Thyroid gland (tissue), 4 donors: Measurements from ENCODE around the gene KREMEN1. TPM values are rescaled to one million over a fixed set of nuclear protein-coding genes. Genes with fewer than 3 reads are reported as not detected.

Experiments used
- DNase-seq, 2 donors: peaks; one replicate each; pipeline ENCODE4 v3.0.0-alpha.2; 2019
- H3K27ac ChIP-seq, 3 donors: fragments of 200-600 bp; sonication (generic); 1 replicate in 2 of 3; 2 replicates in 1 of 3; pipeline ENCODE4 v1.5.1; 2016 to 2019; ENCODE audit warnings: mild to moderate bottlenecking in 1 of 3, moderate library complexity in 1 of 3
- H3K27me3 ChIP-seq: fragments of 200-600 bp; sonication (generic); one replicate; pipeline ENCODE4 v1.5.1; 2019
- H3K36me3 ChIP-seq, 2 donors: fragments of 200-600 bp; sonication (generic); one replicate each; pipeline ENCODE4 v1.5.1; 2016 to 2019
- H3K4me1 ChIP-seq, 2 donors: fragments of 200-600 bp; sonication (generic); one replicate each; pipeline ENCODE4 v1.5.1; 2017 to 2019
- H3K4me3 ChIP-seq, 3 donors: fragments of 200-600 bp; sonication (generic); replicated peaks in 1 of 3; 1 replicate in 2 of 3; 2 replicates in 1 of 3; pipeline ENCODE4 v1.5.1; 2016; ENCODE audit warnings: mild to moderate bottlenecking in 1 of 3
- H3K9me3 ChIP-seq: fragments of 200-600 bp; sonication (generic); one replicate; pipeline ENCODE4 v1.5.1; 2017
- POLR2A ChIP-seq, 2 donors: fragments of 450-650 bp; IDR thresholded peaks; one replicate each; pipeline ENCODE4 v1.6.1; 2017; ENCODE audit warnings: antibody characterized with exemption in 2 of 2, mild to moderate bottlenecking in 2 of 2, moderate library complexity in 1 of 2
- WGBS, 2 donors: methylation state at CpG; one replicate each; pipeline ENCODE4 v1.1.5; 2017; 5-methylcytosine and 5-hydroxymethylcytosine counted together
- intact Hi-C: fragments of 100-400 bp; cut with DNase I; formaldehyde crosslinking; loops from one replicate; pipeline ENCODE4 v1.15.1; 2023
- total RNA-seq, 4 donors: library from RNA; depleted of rRNA; stranded (reverse); fragments of >200 nt; gene quantifications; one replicate each; pipeline ENCODE4 v1.2.3, GENCODE V29; 2016
- TF ChIP-seq, protein P1 (sequence below), 6 experiments: fragments of 200-600 bp in 3 of 6; fragments of 450-650 bp in 3 of 6; sonication (generic) in 3 of 6; IDR thresholded peaks; one replicate each; pipeline ENCODE4 v1.5.1; 2016 to 2019; ENCODE audit warnings: antibody characterized with exemption in 6 of 6, mild to moderate bottlenecking in 2 of 6, inconsistent platforms in 1 of 6, moderate library complexity in 1 of 6

The KREMEN1 gene
- total RNA-seq, 4 donors from 2014 or later: 18.1 to 27.1 (median 25.6) TPM

- H3K27ac ChIP-seq: no peak overlapping the region
- 98 to 100% methylated on average over 3 of the region's 3 CpGs for WGBS, 2 donors
- intact Hi-C loops: no loop called here
- TF ChIP-seq, protein P1, sequence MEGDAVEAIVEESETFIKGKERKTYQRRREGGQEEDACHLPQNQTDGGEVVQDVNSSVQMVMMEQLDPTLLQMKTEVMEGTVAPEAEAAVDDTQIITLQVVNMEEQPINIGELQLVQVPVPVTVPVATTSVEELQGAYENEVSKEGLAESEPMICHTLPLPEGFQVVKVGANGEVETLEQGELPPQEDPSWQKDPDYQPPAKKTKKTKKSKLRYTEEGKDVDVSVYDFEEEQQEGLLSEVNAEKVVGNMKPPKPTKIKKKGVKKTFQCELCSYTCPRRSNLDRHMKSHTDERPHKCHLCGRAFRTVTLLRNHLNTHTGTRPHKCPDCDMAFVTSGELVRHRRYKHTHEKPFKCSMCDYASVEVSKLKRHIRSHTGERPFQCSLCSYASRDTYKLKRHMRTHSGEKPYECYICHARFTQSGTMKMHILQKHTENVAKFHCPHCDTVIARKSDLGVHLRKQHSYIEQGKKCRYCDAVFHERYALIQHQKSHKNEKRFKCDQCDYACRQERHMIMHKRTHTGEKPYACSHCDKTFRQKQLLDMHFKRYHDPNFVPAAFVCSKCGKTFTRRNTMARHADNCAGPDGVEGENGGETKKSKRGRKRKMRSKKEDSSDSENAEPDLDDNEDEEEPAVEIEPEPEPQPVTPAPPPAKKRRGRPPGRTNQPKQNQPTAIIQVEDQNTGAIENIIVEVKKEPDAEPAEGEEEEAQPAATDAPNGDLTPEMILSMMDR (IDR thresholded peaks at IDR 0.05): no peak
- no peaks in the 10 kb centered on the region for H3K27me3 ChIP-seq
- no peak for DNase-seq
- H3K4me3 ChIP-seq: no peak overlapping the region
- H3K4me1 ChIP-seq: peaks cover 22 to 23% of the 10 kb centered on the region in 2 donors
- no peaks in the 10 kb centered on the region for H3K9me3 ChIP-seq
- no peaks in the 10 kb centered on the region for H3K36me3 ChIP-seq
These were observed 16.0 kb downstream of the KREMEN1 start for GRCh38 chr22:29088809-29089208.

DNA sequence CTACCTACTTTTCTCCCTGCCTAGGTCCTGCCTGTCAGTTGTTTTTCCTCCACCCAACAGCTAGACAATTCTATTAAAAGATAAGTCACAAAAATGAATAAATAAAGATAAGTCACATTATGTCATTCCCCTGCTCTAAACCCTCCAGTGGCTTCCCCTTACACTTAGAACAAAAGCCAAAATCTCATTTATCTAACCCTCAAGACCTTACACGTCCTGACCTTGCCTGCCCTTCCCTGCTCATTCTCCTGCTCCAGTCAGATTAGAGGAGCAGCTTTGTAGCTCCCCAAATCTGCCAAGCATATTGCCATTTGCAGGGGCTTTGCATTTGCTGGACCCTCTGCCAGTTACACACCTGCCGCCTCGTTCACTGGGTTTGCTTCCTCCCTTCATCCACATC, 16.7 kb downstream of the KREMEN1 start:
- no peak for DNase-seq
- no peaks in the 10 kb centered on the region for H3K9me3 ChIP-seq
- no peak overlapping the region for H3K4me3 ChIP-seq
- no peak for TF ChIP-seq POLR2A (IDR thresholded peaks at IDR 0.05)
- TF ChIP-seq, protein P1 (IDR thresholded peaks at IDR 0.05): no peak
- no peak overlapping the region for H3K27ac ChIP-seq
- no peaks in the 10 kb centered on the region for H3K27me3 ChIP-seq
- WGBS, 2 donors: 75 to 90% methylated on average over 3 of the region's 3 CpGs
- no peaks in the 10 kb centered on the region for H3K36me3 ChIP-seq
- intact Hi-C loops: no loop called here
- peaks cover 23 to 25% of the 10 kb centered on the region in 2 donors for H3K4me1 ChIP-seq

- Histone ChIP-seq H3K4me1 (peaks cover 23 to 25% of the 10 kb centered on the region in 2 donors), H3K36me3 (no peaks in the 10 kb centered on the region), H3K9me3 (no peaks in the 10 kb centered on the region), H3K27me3 (no peaks in the 10 kb centered on the region), H3K27ac (no peak overlapping the region), H3K4me3 (no peak overlapping the region)
- no peak for DNase-seq
- no peak for TF ChIP-seq POLR2A (IDR thresholded peaks at IDR 0.05)
- TF ChIP-seq, protein P1 (IDR thresholded peaks at IDR 0.05): no peak
- WGBS, 2 donors: 82% methylated on average over 3 of the region's 3 CpGs
- intact Hi-C loops: no loop called here
These were observed 17.2 kb downstream of the KREMEN1 start for GRCh38 chr22:29090039-29090438.

DNA sequence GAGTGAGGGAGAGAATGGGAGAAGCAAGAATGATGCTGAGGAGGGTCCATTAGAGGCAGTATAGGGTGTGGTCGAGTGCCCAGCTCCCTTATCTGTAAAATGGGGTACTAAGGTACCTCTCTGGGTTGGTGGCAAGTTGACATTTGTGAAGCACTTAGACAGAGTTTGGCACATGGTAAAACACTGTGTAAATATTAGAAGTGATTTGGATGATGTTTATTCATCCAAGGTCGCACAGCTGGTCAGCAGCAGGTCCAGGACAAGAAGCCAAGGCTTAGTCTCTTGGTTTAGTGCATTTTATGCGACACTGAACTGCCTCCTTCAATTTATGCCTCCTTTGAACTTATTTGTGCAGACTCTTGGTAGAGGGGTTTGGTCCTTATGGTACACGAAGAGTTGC, 19.4 kb downstream of the KREMEN1 start:
- no peaks in the 10 kb centered on the region for H3K36me3 ChIP-seq
- no peak for TF ChIP-seq POLR2A (IDR thresholded peaks at IDR 0.05)
- TF ChIP-seq, protein P1 (IDR thresholded peaks at IDR 0.05): no peak
- no peaks in the 10 kb centered on the region for H3K27me3 ChIP-seq
- intact Hi-C loops: no loop called here
- H3K9me3 ChIP-seq: no peaks in the 10 kb centered on the region
- H3K4me1 ChIP-seq: peaks cover 25 to 26% of the 10 kb centered on the region in 2 donors
- 83 to 87% methylated on average over 4 of the region's 4 CpGs for WGBS, 2 donors
- no peak overlapping the region for H3K27ac ChIP-seq
- no peak overlapping the region for H3K4me3 ChIP-seq
- DNase-seq: no peak

DNA sequence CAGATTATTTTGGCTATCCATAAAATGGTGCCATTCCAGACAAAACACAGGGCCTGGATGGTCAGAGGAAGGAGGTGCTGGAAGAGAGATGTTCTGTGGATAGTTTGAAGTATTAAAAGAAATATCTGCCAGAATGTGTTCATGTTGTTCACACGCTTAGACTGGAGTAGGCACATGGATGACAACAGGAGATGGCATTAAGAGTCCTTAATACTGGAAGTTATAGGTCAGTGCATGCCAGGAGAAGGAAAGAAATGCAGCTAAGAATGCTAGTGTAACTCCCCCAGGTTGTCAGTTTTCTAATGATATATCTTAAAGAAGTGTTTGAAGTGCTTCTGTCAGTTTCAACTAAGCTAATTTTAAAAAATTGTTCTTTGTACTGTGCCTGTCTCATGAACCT, 20.2 kb downstream of the KREMEN1 start:
- Histone ChIP-seq H3K9me3 (no peaks in the 10 kb centered on the region), H3K4me1 (peaks cover 25 to 26% of the 10 kb centered on the region in 2 donors), H3K27me3 (no peaks in the 10 kb centered on the region), H3K27ac (peak overlapping the region in 1 of 3 donors; percentile 53), H3K4me3 (no peak overlapping the region), H3K36me3 (no peaks in the 10 kb centered on the region)
- no peak for DNase-seq
- WGBS, 2 donors: 89 to 91% methylated on average over 1 of the region's 1 CpG
- intact Hi-C loops: no loop called here
- TF ChIP-seq, protein P1 (IDR thresholded peaks at IDR 0.05): no peak
- TF ChIP-seq POLR2A (IDR thresholded peaks at IDR 0.05): no peak
